Measurements from ENCODE around the gene CELF4. TPM values are rescaled to one million over a fixed set of nuclear protein-coding genes. Genes with fewer than 3 reads are reported as not detected.

Gene CELF4
- total RNA-seq, 1 experiment from 2014 or later, result not detected

GRCh38 chr18:37403100-37403781 is 162.4 kb downstream of the CELF4 start:
- TF ChIP-seq SIN3A (IDR thresholded peaks at IDR 0.05; ENCODE audit: borderline replicate concordance, insufficient read depth, low read depth, low read length) (no peak), REST (IDR thresholded peaks at IDR 0.05; ENCODE audit: insufficient read depth in 1 of 2, low read depth in 2 of 2, low read length in 1 of 2) (no peak), CTCF (IDR thresholded peaks at IDR 0.05) (no peak), POLR2AphosphoS5 (IDR thresholded peaks at IDR 0.05; ENCODE audit: low read depth, low read length) (no peak), TCF7L2 (IDR thresholded peaks at IDR 0.05; ENCODE audit: low read depth, low read length) (no peak)
- H3K4me3 ChIP-seq (ENCODE audit: low read depth in 2 of 2, low read length in 2 of 2), result no peak overlapping the region
- H3K4me1 ChIP-seq (ENCODE audit: control insufficient read depth, insufficient read depth, low read length), result no peaks in the 10 kb centered on the region
- ATAC-seq, result no peak
- CTCF ChIA-PET, result no interaction called here
- no TSS peak for BruUV-seq (replicated peaks)
- DNase-seq (ENCODE audit: low read depth, low spot score), result no peak
- no peaks in the 10 kb centered on the region for H3K27me3 ChIP-seq (ENCODE audit: control insufficient read depth, insufficient read depth, low read length)
- intact Hi-C loops (cut with micrococcal nuclease; ENCODE audit: unreplicated experiment) (no loop called here), in situ Hi-C loops (cut with HindIII; ENCODE audit: low pct_unique_long_range_greater_than_20kb, low sequenced_read_pairs) (no loop called here)
- H3K36me3 ChIP-seq (ENCODE audit: control insufficient read depth, insufficient read depth, low read length), result no peaks in the 10 kb centered on the region
- no peak overlapping the region for H3K27ac ChIP-seq (ENCODE audit: low read length)
- H3K9me3 ChIP-seq (ENCODE audit: control insufficient read depth, insufficient read depth, low read depth, low read length), result no peaks in the 10 kb centered on the region
- POLR2A ChIA-PET, result no interaction called here

- Histone ChIP-seq H3K36me3 (ENCODE audit: control insufficient read depth, insufficient read depth, low read length) (no peaks in the 10 kb centered on the region), H3K9me3 (ENCODE audit: control insufficient read depth, insufficient read depth, low read depth, low read length) (no peaks in the 10 kb centered on the region), H3K4me3 (ENCODE audit: low read depth in 2 of 2, low read length in 2 of 2) (no peak overlapping the region), H3K27me3 (ENCODE audit: control insufficient read depth, insufficient read depth, low read length) (no peaks in the 10 kb centered on the region), H3K27ac (ENCODE audit: low read length) (no peak overlapping the region), H3K4me1 (ENCODE audit: control insufficient read depth, insufficient read depth, low read length) (no peaks in the 10 kb centered on the region)
- no peak for ATAC-seq
- in situ Hi-C loops (cut with HindIII; ENCODE audit: low pct_unique_long_range_greater_than_20kb, low sequenced_read_pairs) (no loop called here), intact Hi-C loops (cut with micrococcal nuclease; ENCODE audit: unreplicated experiment) (no loop called here)
- TF ChIP-seq REST (IDR thresholded peaks at IDR 0.05; ENCODE audit: insufficient read depth in 1 of 2, low read depth in 2 of 2, low read length in 1 of 2), result no peak
- TF ChIP-seq POLR2AphosphoS5 (IDR thresholded peaks at IDR 0.05; ENCODE audit: low read depth, low read length), result no peak
- no peak for TF ChIP-seq CTCF (IDR thresholded peaks at IDR 0.05)
- TF ChIP-seq SIN3A (IDR thresholded peaks at IDR 0.05; ENCODE audit: borderline replicate concordance, insufficient read depth, low read depth, low read length), result no peak
- TF ChIP-seq TCF7L2 (IDR thresholded peaks at IDR 0.05; ENCODE audit: low read depth, low read length), result no peak
- no peak for DNase-seq (ENCODE audit: low read depth, low spot score)
- no TSS peak for BruUV-seq (replicated peaks)
- POLR2A ChIA-PET, result no interaction called here
- CTCF ChIA-PET, result no interaction called here
These were observed 162.9 kb downstream of the CELF4 start for GRCh38 chr18:37402735-37403099.
